Uterus (tissue), 4 donors: ENCODE measurements around the gene MRPL18. TPM values are rescaled to one million over a fixed set of nuclear protein-coding genes. Genes with fewer than 3 reads are reported as not detected.

Experiments
- DNase-seq, 2 donors: peaks; one replicate each; pipeline ENCODE4 v3.0.0-alpha.2; 2019 to 2020
- H3K27ac ChIP-seq, 2 donors: fragments of 200-600 bp; sonication (generic); 1 replicate in 1 of 2; 2 replicates in 1 of 2; pipeline ENCODE4 v1.5.1; 2016 to 2018
- H3K27me3 ChIP-seq, 2 donors: fragments of 200-600 bp; sonication (generic); one replicate each; pipeline ENCODE4 v1.5.1; 2018 to 2019; ENCODE audit warnings: control low read depth in 1 of 2
- H3K36me3 ChIP-seq, 2 donors: fragments of 200-600 bp; sonication (generic); one replicate each; pipeline ENCODE4 v1.5.1; 2019; ENCODE audit warnings: control low read depth in 1 of 2
- H3K4me1 ChIP-seq, 2 donors: fragments of 200-600 bp; sonication (generic); one replicate each; pipeline ENCODE4 v1.5.1; 2018 to 2019; ENCODE audit warnings: control low read depth in 1 of 2
- H3K4me3 ChIP-seq, 2 donors: fragments of 200-600 bp; sonication (generic); 1 replicate in 1 of 2; 2 replicates in 1 of 2; pipeline ENCODE4 v1.5.1; 2018 to 2019; ENCODE audit warnings: mild to moderate bottlenecking in 1 of 2
- H3K9me3 ChIP-seq, 2 donors: fragments of 200-600 bp; sonication (generic); one replicate each; pipeline ENCODE4 v1.5.1; 2019; ENCODE audit warnings: control low read depth in 1 of 2
- POLR2A ChIP-seq, 2 donors: fragments of 450-650 bp; IDR thresholded peaks; one replicate each; pipeline ENCODE4 v1.6.1; 2016; ENCODE audit warnings: antibody characterized with exemption in 2 of 2, mild to moderate bottlenecking in 1 of 2, moderate library complexity in 1 of 2
- intact Hi-C: fragments of 100-400 bp; cut with DNase I; formaldehyde crosslinking; loops from one replicate; pipeline ENCODE4 v1.15.1; 2023; ENCODE audit warnings: low total_unique reads
- total RNA-seq, 4 donors: library from RNA; depleted of rRNA in 3 of 4; stranded (reverse); fragments of >200 nt in 3 of 4; gene quantifications; one replicate each; pipeline versions ENCODE4 v1.1.0 to v1.2.4, GENCODE V29; 2014 to 2023
- TF ChIP-seq, protein P1 (sequence below), 4 experiments: fragments of 200-600 bp in 2 of 4; fragments of 450-650 bp in 2 of 4; sonication (generic) in 2 of 4; IDR thresholded peaks; one replicate each; pipeline ENCODE4 v1.5.1; 2016 to 2019; ENCODE audit warnings: antibody characterized with exemption in 4 of 4, mild to moderate bottlenecking in 2 of 4, moderate library complexity in 1 of 4
- donor health status: DM: yes; HTN: yes; CAD: no.

The MRPL18 gene
- total RNA-seq, 4 donors from 2014 or later: 23.5 to 66.0 (median 46.8) TPM

DNA sequence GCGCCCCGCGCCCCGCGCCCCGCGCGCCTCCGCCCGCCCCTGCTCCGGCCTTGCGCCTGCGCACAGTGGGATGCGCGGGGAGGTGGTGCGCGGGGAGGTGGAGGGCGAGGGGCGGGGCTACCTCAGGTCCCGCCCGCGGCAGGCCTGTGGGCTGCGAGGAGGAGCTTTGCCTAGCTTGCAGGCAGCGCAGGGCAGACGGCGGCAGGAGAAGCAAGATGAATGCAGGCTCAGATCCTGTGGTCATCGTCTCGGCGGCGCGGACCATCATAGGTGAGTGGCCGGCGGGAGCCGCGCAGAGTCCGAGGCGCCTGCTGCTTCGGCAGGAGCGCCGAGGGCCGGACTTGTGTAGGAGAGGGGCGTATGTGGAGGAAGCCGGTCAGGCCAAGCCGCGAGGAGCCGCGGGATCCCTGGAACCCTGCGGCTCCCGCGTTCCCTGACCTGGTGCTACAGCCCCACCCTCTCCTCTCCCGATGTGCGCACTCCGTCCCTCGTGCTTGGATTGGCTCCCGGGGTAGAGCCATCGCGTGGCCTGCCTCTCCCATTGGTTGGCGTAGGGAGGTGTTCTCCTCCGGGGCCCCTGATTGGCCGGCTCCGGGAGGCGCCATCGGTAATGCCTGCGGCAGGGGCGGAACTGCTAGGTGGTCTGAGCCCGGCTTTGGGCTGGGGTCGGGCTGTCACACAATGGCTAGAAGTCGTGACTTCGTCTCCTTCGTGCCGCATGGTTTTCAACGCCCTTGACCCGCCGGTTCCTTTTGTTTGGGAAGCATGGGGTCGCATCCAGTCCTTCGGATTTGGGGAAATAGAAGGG is 28.2 kb upstream of the MRPL18 start, which contains the start of gene ACAT2:
TSS of gene ACAT2 (plus strand) at position 173 of the 808 bp plus-strand sequence. CDS start at position 216, 43 bp downstream.
- peak within 1 kb of the TSS; percentile 99 to 100 for H3K27ac ChIP-seq
- DNase-seq: peak; percentile 94 to 96
- intact Hi-C loops: loop anchor here (5.0 kb wide), 1 partner anchor 35 kb away; the partner anchor contains the start of gene WTAP
- no peaks in the 10 kb centered on the region for H3K4me1 ChIP-seq
- TF ChIP-seq POLR2A (IDR thresholded peaks at IDR 0.05): peak; percentile 50 to 77
- TF ChIP-seq, protein P1, sequence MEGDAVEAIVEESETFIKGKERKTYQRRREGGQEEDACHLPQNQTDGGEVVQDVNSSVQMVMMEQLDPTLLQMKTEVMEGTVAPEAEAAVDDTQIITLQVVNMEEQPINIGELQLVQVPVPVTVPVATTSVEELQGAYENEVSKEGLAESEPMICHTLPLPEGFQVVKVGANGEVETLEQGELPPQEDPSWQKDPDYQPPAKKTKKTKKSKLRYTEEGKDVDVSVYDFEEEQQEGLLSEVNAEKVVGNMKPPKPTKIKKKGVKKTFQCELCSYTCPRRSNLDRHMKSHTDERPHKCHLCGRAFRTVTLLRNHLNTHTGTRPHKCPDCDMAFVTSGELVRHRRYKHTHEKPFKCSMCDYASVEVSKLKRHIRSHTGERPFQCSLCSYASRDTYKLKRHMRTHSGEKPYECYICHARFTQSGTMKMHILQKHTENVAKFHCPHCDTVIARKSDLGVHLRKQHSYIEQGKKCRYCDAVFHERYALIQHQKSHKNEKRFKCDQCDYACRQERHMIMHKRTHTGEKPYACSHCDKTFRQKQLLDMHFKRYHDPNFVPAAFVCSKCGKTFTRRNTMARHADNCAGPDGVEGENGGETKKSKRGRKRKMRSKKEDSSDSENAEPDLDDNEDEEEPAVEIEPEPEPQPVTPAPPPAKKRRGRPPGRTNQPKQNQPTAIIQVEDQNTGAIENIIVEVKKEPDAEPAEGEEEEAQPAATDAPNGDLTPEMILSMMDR (IDR thresholded peaks at IDR 0.05): peak in 2 of 4 experiments; percentile 15 to 37
- H3K4me3 ChIP-seq: peak within 1 kb of the TSS; percentile 92 to 98
- H3K36me3 ChIP-seq: no peaks in the 10 kb centered on the region
- H3K27me3 ChIP-seq: no peaks in the 10 kb centered on the region
- no peaks in the 10 kb centered on the region for H3K9me3 ChIP-seq

- no peak for DNase-seq
- Histone ChIP-seq H3K36me3 (no peaks in the 10 kb centered on the region), H3K27me3 (no peaks in the 10 kb centered on the region), H3K27ac (peak overlapping the region; percentile 99 to 100), H3K9me3 (no peaks in the 10 kb centered on the region), H3K4me3 (peak overlapping the region; percentile 92 to 98), H3K4me1 (no peaks in the 10 kb centered on the region)
- no peak for TF ChIP-seq POLR2A (IDR thresholded peaks at IDR 0.05)
- intact Hi-C loops: loop anchor here (5.0 kb wide), 1 partner anchor 35 kb away; the partner anchor contains the start of gene WTAP
These were observed 27.5 kb upstream of the MRPL18 start for GRCh38 chr6:159762681-159763293.

DNA sequence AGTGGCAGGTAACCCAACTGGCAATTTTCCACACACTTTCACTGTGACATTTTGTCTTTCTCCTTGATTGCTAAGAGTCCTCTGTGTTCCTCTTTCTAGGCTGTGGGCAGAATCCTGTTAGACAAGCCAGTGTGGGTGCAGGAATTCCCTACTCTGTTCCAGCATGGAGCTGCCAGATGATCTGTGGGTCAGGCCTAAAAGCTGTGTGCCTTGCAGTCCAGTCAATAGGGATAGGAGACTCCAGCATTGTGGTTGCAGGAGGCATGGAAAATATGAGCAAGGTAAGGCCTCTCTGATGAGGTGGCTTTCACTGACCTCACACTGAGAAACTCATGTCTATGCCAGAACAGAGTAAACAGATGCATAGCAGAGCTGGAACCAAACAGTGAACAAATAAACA is 23.4 kb upstream of the MRPL18 start:
- no peak for DNase-seq
- H3K27me3 ChIP-seq: no peaks in the 10 kb centered on the region
- H3K36me3 ChIP-seq: no peaks in the 10 kb centered on the region
- H3K4me3 ChIP-seq: no peak overlapping the region
- no peak overlapping the region for H3K27ac ChIP-seq
- no peaks in the 10 kb centered on the region for H3K4me1 ChIP-seq
- TF ChIP-seq, protein P1 (IDR thresholded peaks at IDR 0.05): no peak
- no peak for TF ChIP-seq POLR2A (IDR thresholded peaks at IDR 0.05)
- H3K9me3 ChIP-seq: no peaks in the 10 kb centered on the region
- intact Hi-C loops: no loop called here

DNA sequence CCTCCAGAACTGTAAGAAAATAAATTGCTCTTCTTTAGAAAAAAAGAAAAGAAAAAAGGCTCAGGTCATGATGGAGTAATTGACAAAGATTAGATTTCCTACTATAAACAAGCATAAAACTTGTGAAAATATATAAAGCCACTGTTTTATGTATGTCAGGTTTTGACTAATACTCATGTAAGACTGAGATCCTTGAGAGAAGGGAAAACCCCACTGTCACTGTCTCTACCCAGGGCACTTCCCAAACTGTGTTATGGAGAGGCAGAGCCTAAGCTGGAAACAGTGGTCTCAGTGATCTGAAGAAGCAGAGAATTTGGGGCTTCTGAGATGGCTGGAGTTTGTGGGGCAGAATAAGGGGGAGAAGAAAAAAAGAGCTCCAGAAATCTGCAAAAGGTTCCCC is 20.8 kb upstream of the MRPL18 start:
- H3K27ac ChIP-seq: no peak overlapping the region
- H3K4me1 ChIP-seq: no peaks in the 10 kb centered on the region
- intact Hi-C loops: no loop called here
- no peak for TF ChIP-seq POLR2A (IDR thresholded peaks at IDR 0.05)
- TF ChIP-seq, protein P1 (IDR thresholded peaks at IDR 0.05): no peak
- no peaks in the 10 kb centered on the region for H3K27me3 ChIP-seq
- no peak for DNase-seq
- no peaks in the 10 kb centered on the region for H3K36me3 ChIP-seq
- no peaks in the 10 kb centered on the region for H3K9me3 ChIP-seq
- no peak overlapping the region for H3K4me3 ChIP-seq

GRCh38 chr6:159772196-159772595 is 18.1 kb upstream of the MRPL18 start:
- Histone ChIP-seq H3K36me3 (no peaks in the 10 kb centered on the region), H3K4me1 (no peaks in the 10 kb centered on the region), H3K27ac (no peak overlapping the region), H3K4me3 (no peak overlapping the region), H3K27me3 (no peaks in the 10 kb centered on the region), H3K9me3 (no peaks in the 10 kb centered on the region)
- TF ChIP-seq POLR2A (IDR thresholded peaks at IDR 0.05): no peak
- TF ChIP-seq, protein P1 (IDR thresholded peaks at IDR 0.05): no peak
- intact Hi-C loops: no loop called here
- no peak for DNase-seq
